ENCODE results near the gene SPSB1. TPM values are rescaled to one million over a fixed set of nuclear protein-coding genes. Genes with fewer than 3 reads are reported as not detected.
A peak's percentile ranks its signal among the peaks of the same experiment; 100 is the strongest.

SPSB1 gene
- total and polyA plus RNA-seq, 10 of the 15 experiments (the other 5 are each of a cell fraction or from before 2014, with no cell fraction given) = 0.02 to 2.0 (median 0.90) TPM; not detected in 1

GRCh38 chr1:9294910-9295636 is 2.4 kb downstream of the SPSB1 start (continued):
- peak; percentile 41; the same call in 1 of the 2 replicates for TF ChIP-seq RAD21 (IDR thresholded peaks at IDR 0.05; ENCODE audit: insufficient read depth, low read depth, low read length)
- 0 out of 2 replicates have a peak, but pooled peaks have one; percentile 7 for TF ChIP-seq CREM (IDR thresholded peaks at IDR 0.05; ENCODE audit: low read depth)

GRCh38 chr1:9295884-9296283 is 3.2 kb downstream of the SPSB1 start:
- SMC1A ChIA-PET (ENCODE audit: uncharacterized antibody, unreplicated experiment) = no interaction called here
- Histone ChIP-seq H3K9me3 (replicated peaks; ENCODE audit: control insufficient read depth, insufficient read depth, low read length) (no peaks in the 10 kb centered on the region), H3K27ac (ENCODE audit: control insufficient read depth, insufficient read depth) (no peak overlapping the region), H3K4me2 (ENCODE audit: control insufficient read depth, insufficient read depth) (no peak overlapping the region), H3K4me3 (no peak overlapping the region), H2AFZ (ENCODE audit: control insufficient read depth, low read depth, low read length) (no peak overlapping the region), H3K27me3 (replicated peaks in 1 of 2; ENCODE audit: control insufficient read depth in 2 of 2, insufficient read depth in 2 of 2, low read length in 1 of 2) (peaks cover 3 to 7% of the 10 kb centered on the region in 2 experiments; a peak in 2 of 4 replicates), H3K9ac (ENCODE audit: control insufficient read depth, insufficient read depth, low read length) (no peak overlapping the region), H4K20me1 (ENCODE audit: control insufficient read depth, insufficient read depth) (no peaks in the 10 kb centered on the region), H3K79me2 (ENCODE audit: control insufficient read depth, insufficient read depth, low read length) (no peaks in the 10 kb centered on the region), H3K4me1 (ENCODE audit: control insufficient read depth, insufficient read depth, low read length) (peaks cover 13% of the 10 kb centered on the region), H3K36me3 (ENCODE audit: control insufficient read depth in 2 of 2, insufficient read depth in 2 of 2, low read length in 1 of 2) (no peaks in the 10 kb centered on the region)
- WGBS (ENCODE audit: insufficient coverage, insufficient replicate concordance, low lambda C conversion rate, missing lambda C conversion rate) = 73% methylated on average over 9 of the region's 9 CpGs
- intact Hi-C loops (cut with micrococcal nuclease; ENCODE audit: unreplicated experiment) = no loop called here
- CTCF ChIA-PET = interaction anchor here (1.1 to 1.4 kb wide), 2 partner anchors 15 to 159 kb away, joined by 4 read pairs; no protein-coding TSS in a partner anchor
- in situ Hi-C loops (cut with MboI) = no loop called here
- RAD21 ChIA-PET (ENCODE audit: unreplicated experiment) = no interaction called here
- no TSS peak for BruUV-seq (replicated peaks)
- POLR2A ChIA-PET = no interaction called here
- DNase-seq (ENCODE audit: low read depth, low spot score) = no peak
- FAIRE-seq = no peak
- no peak for TF ChIP-seq E2F8 (IDR thresholded peaks at IDR 0.05; ENCODE audit: low read depth, partially characterized antibody)
- no peak for TF ChIP-seq MTA2 (IDR thresholded peaks at IDR 0.05; ENCODE audit: low read depth)
- TF ChIP-seq KDM1A (IDR thresholded peaks at IDR 0.05; ENCODE audit: borderline replicate concordance) = no peak
- no peak for ATAC-seq

All from GM12878 (cell line).